HL-60 (cell line): Measurements from ENCODE around the gene TTLL3.

ENCODE experiments used
- DNase-seq, 2 experiments: peaks; one replicate each; pipeline ENCODE4 v3.0.0-alpha.2; 2010 to 2020; ENCODE audit warnings: low read depth in 1 of 2, low spot score in 1 of 2
- H3K27ac ChIP-seq: fragments of 250-450 bp; sonication (Bioruptor Pico); replicated peaks from 2 replicates; pipeline ENCODE4 v1.5.1; 2020; ENCODE audit warnings: mild to moderate bottlenecking, moderate library complexity
- H3K27me3 ChIP-seq: fragments of 250-450 bp; sonication (Bioruptor Pico); 2 replicates; pipeline ENCODE4 v1.5.1; 2021; ENCODE audit warnings: mild to moderate bottlenecking, moderate library complexity; ENCODE audit not compliant: insufficient read depth, poor library complexity, severe bottlenecking
- H3K4me3 ChIP-seq: replicated peaks from 2 replicates; pipeline ENCODE4 v1.5.1; 2011; ENCODE audit warnings: mild to moderate bottlenecking, control low read depth, low read length; ENCODE audit not compliant: insufficient read depth
- GABPA ChIP-seq: IDR thresholded peaks from 2 replicates; pipeline ENCODE4 v1.6.1; 2012; ENCODE audit warnings: low read depth
- POLR2AphosphoS5 ChIP-seq: IDR thresholded peaks from 2 replicates; pipeline ENCODE4 v1.6.1; 2012; ENCODE audit warnings: low read depth
- SPI1 ChIP-seq: IDR thresholded peaks from 2 replicates; pipeline ENCODE4 v1.6.1; 2012; ENCODE audit warnings: low read depth, mild to moderate bottlenecking, borderline replicate concordance
- TF ChIP-seq, protein P1 (sequence below): IDR thresholded peaks from 2 replicates; pipeline ENCODE4 v1.6.1; 2012; ENCODE audit warnings: low read depth; ENCODE audit not compliant: insufficient replicate concordance
- TF ChIP-seq, protein P2 (sequence below): IDR thresholded peaks from one replicate; pipeline ENCODE4 v1.5.1; 2011; ENCODE audit warnings: low read length, control low read depth, inconsistent platforms; ENCODE audit not compliant: insufficient read depth

The TTLL3 gene

DNA sequence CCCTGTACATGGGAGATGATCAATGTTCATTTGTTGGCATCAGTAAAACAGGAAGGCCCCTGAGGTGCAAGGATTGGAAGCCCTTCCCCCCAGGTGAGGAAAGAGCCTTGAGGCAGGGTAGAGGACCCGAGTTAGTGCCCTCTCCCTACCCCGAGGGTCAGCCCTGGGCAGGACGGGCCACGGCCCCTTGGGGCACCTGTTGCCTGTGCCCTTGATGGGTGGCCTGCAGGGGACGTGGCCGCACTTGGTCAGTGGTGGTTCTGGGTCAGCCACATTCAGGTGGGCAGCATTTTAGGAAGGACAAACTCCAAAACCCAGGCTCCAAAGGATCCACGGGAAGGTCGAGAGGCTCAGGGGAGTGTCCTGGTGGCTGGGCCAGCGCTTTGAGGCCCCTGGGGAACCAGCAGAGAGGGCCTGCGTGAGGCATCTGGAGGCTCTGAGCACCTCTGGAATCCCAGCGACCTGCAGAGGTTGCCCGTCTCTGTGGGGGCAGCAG lies 49.5 kb downstream of the TTLL3 start:
- TF ChIP-seq, protein P1, sequence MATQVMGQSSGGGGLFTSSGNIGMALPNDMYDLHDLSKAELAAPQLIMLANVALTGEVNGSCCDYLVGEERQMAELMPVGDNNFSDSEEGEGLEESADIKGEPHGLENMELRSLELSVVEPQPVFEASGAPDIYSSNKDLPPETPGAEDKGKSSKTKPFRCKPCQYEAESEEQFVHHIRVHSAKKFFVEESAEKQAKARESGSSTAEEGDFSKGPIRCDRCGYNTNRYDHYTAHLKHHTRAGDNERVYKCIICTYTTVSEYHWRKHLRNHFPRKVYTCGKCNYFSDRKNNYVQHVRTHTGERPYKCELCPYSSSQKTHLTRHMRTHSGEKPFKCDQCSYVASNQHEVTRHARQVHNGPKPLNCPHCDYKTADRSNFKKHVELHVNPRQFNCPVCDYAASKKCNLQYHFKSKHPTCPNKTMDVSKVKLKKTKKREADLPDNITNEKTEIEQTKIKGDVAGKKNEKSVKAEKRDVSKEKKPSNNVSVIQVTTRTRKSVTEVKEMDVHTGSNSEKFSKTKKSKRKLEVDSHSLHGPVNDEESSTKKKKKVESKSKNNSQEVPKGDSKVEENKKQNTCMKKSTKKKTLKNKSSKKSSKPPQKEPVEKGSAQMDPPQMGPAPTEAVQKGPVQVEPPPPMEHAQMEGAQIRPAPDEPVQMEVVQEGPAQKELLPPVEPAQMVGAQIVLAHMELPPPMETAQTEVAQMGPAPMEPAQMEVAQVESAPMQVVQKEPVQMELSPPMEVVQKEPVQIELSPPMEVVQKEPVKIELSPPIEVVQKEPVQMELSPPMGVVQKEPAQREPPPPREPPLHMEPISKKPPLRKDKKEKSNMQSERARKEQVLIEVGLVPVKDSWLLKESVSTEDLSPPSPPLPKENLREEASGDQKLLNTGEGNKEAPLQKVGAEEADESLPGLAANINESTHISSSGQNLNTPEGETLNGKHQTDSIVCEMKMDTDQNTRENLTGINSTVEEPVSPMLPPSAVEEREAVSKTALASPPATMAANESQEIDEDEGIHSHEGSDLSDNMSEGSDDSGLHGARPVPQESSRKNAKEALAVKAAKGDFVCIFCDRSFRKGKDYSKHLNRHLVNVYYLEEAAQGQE: no peak
- TF ChIP-seq SPI1: no peak
- TF ChIP-seq, protein P2, sequence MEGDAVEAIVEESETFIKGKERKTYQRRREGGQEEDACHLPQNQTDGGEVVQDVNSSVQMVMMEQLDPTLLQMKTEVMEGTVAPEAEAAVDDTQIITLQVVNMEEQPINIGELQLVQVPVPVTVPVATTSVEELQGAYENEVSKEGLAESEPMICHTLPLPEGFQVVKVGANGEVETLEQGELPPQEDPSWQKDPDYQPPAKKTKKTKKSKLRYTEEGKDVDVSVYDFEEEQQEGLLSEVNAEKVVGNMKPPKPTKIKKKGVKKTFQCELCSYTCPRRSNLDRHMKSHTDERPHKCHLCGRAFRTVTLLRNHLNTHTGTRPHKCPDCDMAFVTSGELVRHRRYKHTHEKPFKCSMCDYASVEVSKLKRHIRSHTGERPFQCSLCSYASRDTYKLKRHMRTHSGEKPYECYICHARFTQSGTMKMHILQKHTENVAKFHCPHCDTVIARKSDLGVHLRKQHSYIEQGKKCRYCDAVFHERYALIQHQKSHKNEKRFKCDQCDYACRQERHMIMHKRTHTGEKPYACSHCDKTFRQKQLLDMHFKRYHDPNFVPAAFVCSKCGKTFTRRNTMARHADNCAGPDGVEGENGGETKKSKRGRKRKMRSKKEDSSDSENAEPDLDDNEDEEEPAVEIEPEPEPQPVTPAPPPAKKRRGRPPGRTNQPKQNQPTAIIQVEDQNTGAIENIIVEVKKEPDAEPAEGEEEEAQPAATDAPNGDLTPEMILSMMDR: no peak
- no peak for TF ChIP-seq POLR2AphosphoS5
- TF ChIP-seq GABPA: no peak
- H3K27me3 ChIP-seq: no peaks in the 10 kb centered on the region
- no peak for DNase-seq
- H3K4me3 ChIP-seq: no peak overlapping the region
- no peak overlapping the region for H3K27ac ChIP-seq

DNA sequence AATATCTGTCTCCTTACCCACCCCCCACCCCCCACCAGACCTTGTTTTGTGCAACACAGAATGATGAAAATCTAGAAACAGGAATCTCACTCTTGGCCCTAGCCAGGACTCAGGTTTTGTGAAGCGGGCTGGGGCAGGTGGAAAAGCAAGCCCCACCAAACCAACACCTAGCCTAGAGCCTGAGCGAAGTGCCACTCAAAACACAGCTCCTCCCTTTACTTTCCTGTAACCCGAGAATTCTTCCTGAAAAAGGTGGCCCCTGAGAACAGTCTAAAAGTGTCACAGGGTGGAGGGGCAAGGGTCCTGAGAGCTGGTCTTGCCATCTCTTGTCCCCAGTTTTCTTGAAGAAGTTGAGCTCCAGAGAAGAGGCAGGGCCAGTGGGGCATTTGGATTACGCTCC lies 51.1 kb downstream of the TTLL3 start:
- TF ChIP-seq, protein P1: no peak
- TF ChIP-seq SPI1: no peak
- TF ChIP-seq, protein P2: no peak
- TF ChIP-seq GABPA: no peak
- no peak for TF ChIP-seq POLR2AphosphoS5
- no peak overlapping the region for H3K4me3 ChIP-seq
- no peaks in the 10 kb centered on the region for H3K27me3 ChIP-seq
- no peak overlapping the region for H3K27ac ChIP-seq
- no peak for DNase-seq

DNA sequence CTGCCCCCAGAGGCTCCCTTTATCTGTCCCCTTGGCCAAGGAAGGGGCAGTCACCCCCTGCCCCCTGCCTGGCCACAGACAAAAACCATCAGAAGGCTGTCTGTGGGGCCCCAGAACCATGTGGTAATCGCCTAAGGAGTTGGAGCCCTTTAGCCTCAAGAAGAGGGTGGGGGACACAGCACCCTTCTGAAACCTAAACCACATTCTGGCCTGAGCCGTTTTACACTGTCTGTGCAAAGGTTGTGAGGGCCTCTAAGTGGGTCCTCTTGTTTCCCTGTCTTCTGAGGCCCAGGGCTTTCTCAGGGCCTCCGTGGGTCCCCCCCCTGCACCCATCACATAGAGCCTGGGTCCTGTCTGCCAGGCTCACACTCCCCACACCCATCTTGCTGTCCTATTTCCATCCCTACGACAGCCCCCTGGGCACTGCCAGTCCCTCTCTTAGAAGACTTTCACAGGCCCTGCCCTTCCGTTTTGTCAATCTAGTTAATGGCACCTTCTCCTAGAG lies 51.6 kb downstream of the TTLL3 start:
- DNase-seq: no peak
- TF ChIP-seq POLR2AphosphoS5: no peak
- TF ChIP-seq, protein P2: no peak
- no peak for TF ChIP-seq SPI1
- TF ChIP-seq, protein P1: no peak
- TF ChIP-seq GABPA: no peak

More for the DNA sequence above, 51.6 kb downstream of the TTLL3 start:
- no peak overlapping the region for H3K4me3 ChIP-seq
- H3K27me3 ChIP-seq: no peaks in the 10 kb centered on the region
- H3K27ac ChIP-seq: no peak overlapping the region
